Measurements from ENCODE around the gene EEF1AKMT3.
"Not testable (repeated sequence)": the region's sequence is repeated elsewhere in the genome, so short reads cannot be mapped to it uniquely, and the experiment has no call there.

Gene EEF1AKMT3

GRCh38 chr12:57764662-57765002, 7.8 kb upstream of the EEF1AKMT3 start:
- no peak for DNase-seq

DNA sequence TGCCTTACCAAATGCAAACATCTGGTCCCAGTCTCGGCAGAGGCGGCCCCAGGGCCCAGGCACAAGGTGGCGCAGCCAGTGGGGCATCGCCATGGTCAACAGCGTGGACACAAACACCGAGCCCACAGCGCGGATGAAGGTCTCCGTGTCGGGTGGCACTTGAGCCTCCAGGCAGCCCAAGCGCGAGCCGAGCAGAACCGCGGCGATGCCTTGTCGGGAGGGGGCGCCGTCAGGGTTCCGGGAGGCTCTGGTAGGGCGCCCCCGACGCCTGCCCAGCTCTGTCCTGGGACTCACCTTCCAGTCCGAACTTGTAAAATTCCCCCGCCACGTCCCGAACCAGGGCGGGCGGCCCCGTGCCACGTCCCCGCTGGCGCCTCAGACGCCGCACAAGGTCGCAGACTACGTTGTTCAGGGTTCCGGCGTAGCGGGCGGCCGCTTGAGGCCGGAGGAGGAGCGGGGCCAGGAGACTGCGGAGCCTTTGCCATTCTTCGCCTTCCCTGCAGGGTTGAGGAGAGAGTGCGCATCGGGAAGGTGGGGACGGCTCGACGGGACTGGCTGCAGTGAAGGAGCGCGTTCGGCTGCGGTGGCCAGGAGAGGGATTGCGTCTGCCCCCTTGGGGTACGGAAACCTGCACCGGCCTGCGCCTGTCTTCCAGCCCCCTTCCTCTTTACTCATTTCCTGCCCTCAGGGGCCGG, 7.3 kb upstream of the EEF1AKMT3 start:
- DNase-seq, result no peak

- no peak for DNase-seq
Observed at GRCh38 chr12:57765698-57766463, 6.5 kb upstream of the EEF1AKMT3 start.

DNA sequence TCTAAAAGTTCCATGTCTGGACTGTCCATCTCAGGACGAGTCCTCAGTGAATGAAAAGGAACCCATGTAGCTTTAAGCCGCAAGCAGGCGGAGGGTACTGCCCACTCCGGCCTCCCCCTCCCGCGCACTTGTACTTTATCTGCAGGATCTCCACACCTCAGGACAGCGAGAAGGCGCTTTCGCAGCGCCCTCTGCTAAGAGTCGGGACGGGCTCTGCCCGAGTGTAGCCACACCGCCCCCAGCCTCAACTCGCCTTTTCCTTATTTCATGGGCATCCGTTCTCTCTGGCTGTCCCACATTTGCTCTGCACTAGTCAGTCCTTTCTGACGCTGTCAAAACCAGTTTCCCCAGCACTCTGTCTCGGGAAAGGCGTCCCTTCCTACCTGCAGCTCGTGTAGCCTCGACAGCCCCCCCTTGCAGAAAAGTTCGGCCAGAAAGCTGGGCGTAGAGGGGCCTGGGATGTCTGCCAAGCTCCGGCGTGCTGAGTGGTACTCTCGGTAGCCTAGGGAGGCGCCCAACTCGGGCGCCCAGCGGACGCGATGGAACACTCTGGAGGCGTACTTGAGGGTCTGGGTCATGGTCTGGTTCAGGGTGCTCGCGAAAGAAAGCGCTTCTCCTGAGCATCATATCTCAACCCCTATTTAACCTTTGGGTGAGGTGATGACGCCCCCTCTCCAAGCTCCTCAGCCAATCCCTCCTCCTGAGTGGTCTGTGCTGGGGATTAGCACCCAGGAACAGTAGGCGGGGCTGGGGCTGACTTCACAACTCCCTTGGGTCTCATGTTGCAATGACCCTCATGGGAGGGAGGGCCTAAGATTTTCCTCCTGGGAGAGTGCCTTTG, 5.7 kb upstream of the EEF1AKMT3 start, which contains the start of gene CYP27B1:
TSS of gene CYP27B1 (minus strand) at position 615 of the 841 bp plus-strand sequence. CDS start at position 578, 37 bp downstream.
- DNase-seq, result peak in 1 of 51 donors; percentile 7

- no peak for DNase-seq
Observed at GRCh38 chr12:57767305-57767698, 5.1 kb upstream of the EEF1AKMT3 start.

GRCh38 chr12:57767876-57768275, 4.5 kb upstream of the EEF1AKMT3 start:
- no peak for DNase-seq

- DNase-seq, result no peak
Observed at GRCh38 chr12:57769594-57769993, 2.8 kb upstream of the EEF1AKMT3 start.

DNA sequence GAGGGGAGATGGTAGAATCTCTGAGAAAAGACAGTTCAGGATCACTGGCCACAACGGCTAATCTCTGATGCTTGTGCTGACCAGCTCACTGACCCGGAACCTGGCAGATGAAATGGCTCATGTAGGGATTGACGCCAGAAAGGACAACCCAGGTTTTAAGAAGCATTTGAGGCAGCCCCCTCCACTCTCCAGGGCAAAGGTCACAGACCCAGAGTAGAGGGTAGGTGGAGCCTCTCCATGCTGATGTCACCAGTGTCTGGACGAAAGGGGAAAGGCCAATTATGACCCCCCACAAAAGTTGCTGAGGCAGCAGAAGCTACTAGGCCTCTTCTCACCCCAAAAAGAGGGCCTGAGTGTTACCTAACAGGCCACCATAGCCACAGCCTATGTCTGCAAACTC, 1.7 kb upstream of the EEF1AKMT3 start:
- no peak for DNase-seq

GRCh38 chr12:57771236-57771872, 1.1 kb upstream of the EEF1AKMT3 start:
- DNase-seq, result peak in 21 of 51 donors; percentile 54 to 85 (median 74)

DNA sequence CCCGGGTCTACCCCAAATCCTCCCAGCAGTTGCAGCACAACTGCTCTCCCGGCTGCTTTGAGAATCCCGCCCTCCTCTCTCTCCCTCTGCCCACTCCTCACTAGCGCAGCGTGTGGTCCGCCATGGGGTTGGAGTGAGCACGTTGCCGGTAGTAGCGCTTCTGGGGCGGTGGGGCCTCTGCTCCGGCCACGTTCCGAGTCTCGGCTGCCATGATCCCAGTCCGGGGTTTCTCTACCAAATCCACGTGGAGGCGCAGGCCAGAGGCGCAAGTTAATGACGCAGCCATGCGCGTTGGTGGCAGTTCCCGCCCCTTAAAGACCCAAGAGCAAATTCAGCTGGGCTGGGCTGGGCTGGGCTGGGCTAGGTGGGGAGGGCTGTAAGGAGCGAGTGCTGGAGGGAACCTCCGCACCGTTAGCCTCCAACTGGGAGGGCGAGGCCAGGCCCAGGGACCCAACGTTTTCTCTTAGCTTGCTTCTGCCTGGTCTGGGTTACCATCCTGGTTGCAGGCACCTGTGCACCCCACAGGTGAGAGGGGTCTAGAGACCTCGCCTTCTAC, 463 bp upstream of the EEF1AKMT3 start, which contains the start of gene METTL1:
TSS of gene METTL1 (minus strand) at position 233 of the 556 bp plus-strand sequence. CDS start at position 211, 22 bp downstream.
- peak; percentile 72 to 97 (median 91) for DNase-seq

DNA sequence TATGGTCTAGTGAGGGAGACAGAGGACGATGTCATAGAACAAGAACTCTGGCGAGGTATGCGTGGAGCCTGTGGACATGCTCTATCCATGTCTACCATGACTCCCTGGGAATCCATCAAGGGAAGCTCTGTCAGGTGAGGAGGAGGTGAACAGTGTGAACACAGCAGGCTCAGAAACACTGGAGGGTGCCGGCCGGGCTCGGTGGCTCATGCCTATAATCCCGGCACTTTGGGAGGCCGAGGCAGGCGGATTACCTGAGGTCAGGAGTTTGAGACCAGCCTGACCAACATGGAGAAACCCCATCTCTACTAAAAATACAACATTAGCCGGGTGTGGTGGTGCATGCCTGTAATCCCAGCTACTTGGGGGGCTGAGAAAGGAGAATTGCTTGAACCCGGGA, 2.2 kb downstream of the EEF1AKMT3 start:
- not testable (repeated sequence) for DNase-seq

GRCh38 chr12:57775044-57775443, 2.6 kb downstream of the EEF1AKMT3 start:
- no peak for DNase-seq

DNA sequence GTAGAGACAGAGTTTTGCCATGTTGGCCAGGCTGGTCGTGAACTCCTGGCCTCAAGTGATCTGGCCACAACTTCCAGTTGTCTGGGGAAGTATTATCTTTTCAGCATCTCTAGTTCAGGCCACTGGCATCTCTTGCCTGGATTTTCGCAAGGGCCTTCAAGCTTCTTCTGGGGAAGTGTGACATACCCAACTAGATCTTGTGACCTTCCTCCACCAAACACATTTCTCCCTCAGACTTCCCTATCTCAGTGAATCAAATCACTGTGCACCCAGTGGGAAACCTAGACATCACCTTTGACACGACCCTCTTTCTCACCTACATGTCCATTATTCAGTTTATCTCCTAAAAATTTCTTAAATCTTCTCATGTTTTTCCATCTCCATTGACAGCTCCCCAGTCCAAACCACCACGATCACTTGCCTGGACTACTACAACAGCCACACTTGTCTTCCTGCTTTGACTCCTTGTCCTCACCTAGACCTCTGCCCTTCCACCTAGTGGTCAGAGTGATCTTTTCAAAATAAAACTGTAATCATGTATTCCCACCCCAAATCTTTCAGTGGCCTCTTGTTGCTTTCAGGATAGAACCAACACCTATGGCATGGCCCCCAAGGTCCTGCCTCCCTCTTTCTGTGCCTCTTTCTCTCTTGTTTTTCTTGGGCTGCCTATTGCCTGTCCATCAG, 3.3 kb downstream of the EEF1AKMT3 start:
- no peak for DNase-seq

DNA sequence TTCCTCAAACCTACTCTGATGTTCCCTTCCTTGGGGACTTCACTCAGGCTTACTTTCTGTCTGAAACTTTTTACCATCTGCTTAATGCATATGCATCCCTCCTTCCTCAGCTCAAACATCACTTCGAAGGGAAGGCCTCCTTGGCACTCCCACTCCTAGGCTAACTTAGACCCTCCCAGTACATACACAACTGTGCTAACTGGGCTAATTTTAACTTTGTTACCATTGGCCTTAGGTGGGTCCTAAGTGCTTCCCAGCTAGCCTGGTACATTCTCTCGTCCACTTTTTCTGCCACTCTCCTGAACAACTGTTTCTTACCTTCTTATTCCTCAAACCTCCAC, 3.8 kb downstream of the EEF1AKMT3 start:
- DNase-seq, result no peak

GRCh38 chr12:57777367-57777766, 5.0 kb downstream of the EEF1AKMT3 start:
- no peak for DNase-seq

DNA sequence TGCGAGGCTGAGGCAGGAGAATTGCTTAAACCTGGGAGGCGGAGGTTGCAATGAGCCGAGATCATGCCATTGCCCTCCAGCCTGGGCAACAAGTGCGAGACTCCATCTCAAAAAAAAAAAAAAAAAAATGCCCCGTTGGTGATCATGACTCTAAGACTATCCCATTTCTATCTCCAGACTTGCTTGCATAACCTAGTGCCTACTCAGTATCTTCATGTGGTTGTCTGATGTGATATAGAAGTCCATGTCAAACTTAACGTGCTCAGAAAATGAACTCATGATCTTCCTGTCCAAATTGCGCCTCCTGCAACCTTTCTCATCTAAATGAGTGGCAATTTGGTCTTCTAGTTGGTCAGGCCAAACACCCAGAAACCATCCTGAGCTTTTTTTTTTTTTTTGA, 5.5 kb downstream of the EEF1AKMT3 start:
- DNase-seq, result no peak

DNA sequence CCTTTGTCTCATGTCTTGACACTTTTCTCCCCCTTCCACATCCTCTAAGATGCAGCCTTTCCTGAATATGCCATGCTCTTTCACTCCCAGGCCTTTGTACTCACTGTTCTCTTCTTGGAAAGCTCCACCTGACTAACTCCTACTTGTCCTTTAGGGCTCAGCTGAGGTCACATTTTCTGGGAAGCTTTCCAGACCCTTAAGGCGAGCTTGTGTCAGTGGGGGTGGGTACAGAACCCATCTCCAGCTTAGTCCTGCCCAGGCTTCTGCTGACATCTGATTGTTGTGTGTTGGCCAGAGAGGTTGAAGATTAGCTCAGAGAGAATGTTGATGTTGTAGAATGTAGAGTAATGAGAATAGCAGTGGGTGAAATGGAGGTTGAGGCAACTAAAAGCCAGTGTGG, 7.3 kb downstream of the EEF1AKMT3 start:
- DNase-seq, result no peak

- no peak for DNase-seq
Observed at GRCh38 chr12:57780284-57780897, 8.0 kb downstream of the EEF1AKMT3 start.

- DNase-seq, result no peak
Observed at GRCh38 chr12:57781244-57781643, 8.8 kb downstream of the EEF1AKMT3 start.

DNA sequence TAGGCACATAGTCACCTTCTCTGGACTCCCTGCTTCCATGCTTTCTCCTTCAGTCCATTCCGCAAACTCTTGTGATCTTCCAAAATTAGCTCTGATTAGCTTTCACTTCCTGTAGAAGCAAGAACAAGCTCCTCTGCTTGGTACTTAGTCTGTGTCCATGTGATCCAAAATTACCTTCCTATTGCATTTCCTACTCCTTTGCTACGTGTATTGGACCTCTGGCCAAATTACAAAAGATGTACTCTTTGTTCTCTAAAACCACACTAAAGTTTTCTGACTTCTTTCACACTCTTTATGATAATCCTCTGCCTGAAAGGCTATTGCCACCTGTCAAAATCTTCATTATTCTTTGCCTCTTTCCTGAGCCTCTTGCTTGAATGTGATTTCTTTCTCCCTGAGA, 9.4 kb downstream of the EEF1AKMT3 start:
- DNase-seq, result no peak
